ENCODE data around the gene SOS2.

The SOS2 gene

GRCh38 chr14:50113381-50114035, 117.9 kb downstream of the SOS2 start:
- DNase-seq, result no peak

GRCh38 chr14:50110323-50111037, 120.9 kb downstream of the SOS2 start:
- DNase-seq, result no peak

- no peak for DNase-seq
These were observed 122.0 kb downstream of the SOS2 start for GRCh38 chr14:50109342-50109741.

GRCh38 chr14:50107850-50108249, 123.5 kb downstream of the SOS2 start:
- DNase-seq, result no peak

GRCh38 chr14:50106178-50106577, 125.2 kb downstream of the SOS2 start:
- no peak for DNase-seq

- no peak for DNase-seq
These were observed 127.8 kb downstream of the SOS2 start for GRCh38 chr14:50103558-50103957.

GRCh38 chr14:50101417-50101816, 130.0 kb downstream of the SOS2 start:
- no peak for DNase-seq

GRCh38 chr14:50100805-50101204, 130.6 kb downstream of the SOS2 start:
- no peak for DNase-seq

GRCh38 chr14:50099335-50099734, 132.0 kb downstream of the SOS2 start:
- no peak for DNase-seq

- DNase-seq, result no peak
These were observed 135.5 kb downstream of the SOS2 start for GRCh38 chr14:50095895-50096294.

- no peak for DNase-seq
These were observed 137.2 kb downstream of the SOS2 start for GRCh38 chr14:50094056-50094755.

GRCh38 chr14:50093496-50093895, 137.9 kb downstream of the SOS2 start:
- no peak for DNase-seq

- DNase-seq, result no peak
These were observed 139.3 kb downstream of the SOS2 start for GRCh38 chr14:50092006-50092555.

GRCh38 chr14:50091240-50091913, 140.0 kb downstream of the SOS2 start:
- no peak for DNase-seq

GRCh38 chr14:50089208-50089607, 142.2 kb downstream of the SOS2 start:
- no peak for DNase-seq

- DNase-seq, result no peak
These were observed 142.6 kb downstream of the SOS2 start for GRCh38 chr14:50088731-50089130.

- no peak for DNase-seq
These were observed 143.3 kb downstream of the SOS2 start for GRCh38 chr14:50088117-50088515.

- no peak for DNase-seq
These were observed 143.8 kb downstream of the SOS2 start for GRCh38 chr14:50087341-50088116.

GRCh38 chr14:50086321-50086711, 145.1 kb downstream of the SOS2 start:
- no peak for DNase-seq

- peak; percentile 46 for DNase-seq
These were observed 145.6 kb downstream of the SOS2 start for GRCh38 chr14:50085570-50086320.

GRCh38 chr14:50084666-50085065, 146.7 kb downstream of the SOS2 start:
- DNase-seq, result no peak

Data from stimulated activated naive CD4-positive, alpha-beta T cell treated with Interleukin-2 at 50 U/mL for 16 hours (primary cell).